HL-60 (cell line): ENCODE data around the gene KLHDC4.
"Not testable (repeated sequence)": the region's sequence is repeated elsewhere in the genome, so short reads cannot be mapped to it uniquely, and the experiment has no call there.

Experiments
- DNase-seq, 2 experiments: peaks; one replicate each; pipeline ENCODE4 v3.0.0-alpha.2; 2010 to 2020; ENCODE audit warnings: low read depth in 1 of 2, low spot score in 1 of 2
- H3K27ac ChIP-seq: fragments of 250-450 bp; sonication (Bioruptor Pico); replicated peaks from 2 replicates; pipeline ENCODE4 v1.5.1; 2020; ENCODE audit warnings: mild to moderate bottlenecking, moderate library complexity
- H3K27me3 ChIP-seq: fragments of 250-450 bp; sonication (Bioruptor Pico); 2 replicates; pipeline ENCODE4 v1.5.1; 2021; ENCODE audit warnings: mild to moderate bottlenecking, moderate library complexity; ENCODE audit not compliant: insufficient read depth, poor library complexity, severe bottlenecking
- H3K4me3 ChIP-seq: replicated peaks from 2 replicates; pipeline ENCODE4 v1.5.1; 2011; ENCODE audit warnings: mild to moderate bottlenecking, control low read depth, low read length; ENCODE audit not compliant: insufficient read depth
- GABPA ChIP-seq: IDR thresholded peaks from 2 replicates; pipeline ENCODE4 v1.6.1; 2012; ENCODE audit warnings: low read depth
- POLR2AphosphoS5 ChIP-seq: IDR thresholded peaks from 2 replicates; pipeline ENCODE4 v1.6.1; 2012; ENCODE audit warnings: low read depth
- REST ChIP-seq: IDR thresholded peaks from 2 replicates; pipeline ENCODE4 v1.6.1; 2012; ENCODE audit warnings: low read depth; ENCODE audit not compliant: insufficient replicate concordance
- SPI1 ChIP-seq: IDR thresholded peaks from 2 replicates; pipeline ENCODE4 v1.6.1; 2012; ENCODE audit warnings: low read depth, mild to moderate bottlenecking, borderline replicate concordance
- TF ChIP-seq, protein P1 (sequence below): IDR thresholded peaks from one replicate; pipeline ENCODE4 v1.5.1; 2011; ENCODE audit warnings: low read length, control low read depth, inconsistent platforms; ENCODE audit not compliant: insufficient read depth

KLHDC4 gene

DNA sequence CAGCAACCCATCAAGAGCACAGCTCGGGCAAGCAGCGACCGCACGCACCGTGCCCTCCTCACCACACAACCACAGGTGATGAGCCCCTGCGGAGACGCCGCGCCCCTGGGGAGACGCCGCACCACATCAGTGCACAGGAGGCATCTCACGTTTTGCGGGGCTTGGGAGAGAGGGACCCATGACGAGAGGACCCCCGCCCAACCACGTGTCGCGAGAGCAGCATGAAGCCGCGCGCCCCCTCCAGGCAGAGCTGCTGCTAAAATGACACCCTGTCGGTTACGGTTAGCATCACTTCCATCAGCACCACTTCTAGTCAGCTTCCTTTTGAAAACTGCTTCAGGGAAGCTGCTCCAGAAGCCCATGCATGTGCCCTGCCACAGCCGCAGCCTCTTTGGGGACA is 45.3 kb downstream of the KLHDC4 start:
- TF ChIP-seq POLR2AphosphoS5, result no peak
- TF ChIP-seq, protein P1, sequence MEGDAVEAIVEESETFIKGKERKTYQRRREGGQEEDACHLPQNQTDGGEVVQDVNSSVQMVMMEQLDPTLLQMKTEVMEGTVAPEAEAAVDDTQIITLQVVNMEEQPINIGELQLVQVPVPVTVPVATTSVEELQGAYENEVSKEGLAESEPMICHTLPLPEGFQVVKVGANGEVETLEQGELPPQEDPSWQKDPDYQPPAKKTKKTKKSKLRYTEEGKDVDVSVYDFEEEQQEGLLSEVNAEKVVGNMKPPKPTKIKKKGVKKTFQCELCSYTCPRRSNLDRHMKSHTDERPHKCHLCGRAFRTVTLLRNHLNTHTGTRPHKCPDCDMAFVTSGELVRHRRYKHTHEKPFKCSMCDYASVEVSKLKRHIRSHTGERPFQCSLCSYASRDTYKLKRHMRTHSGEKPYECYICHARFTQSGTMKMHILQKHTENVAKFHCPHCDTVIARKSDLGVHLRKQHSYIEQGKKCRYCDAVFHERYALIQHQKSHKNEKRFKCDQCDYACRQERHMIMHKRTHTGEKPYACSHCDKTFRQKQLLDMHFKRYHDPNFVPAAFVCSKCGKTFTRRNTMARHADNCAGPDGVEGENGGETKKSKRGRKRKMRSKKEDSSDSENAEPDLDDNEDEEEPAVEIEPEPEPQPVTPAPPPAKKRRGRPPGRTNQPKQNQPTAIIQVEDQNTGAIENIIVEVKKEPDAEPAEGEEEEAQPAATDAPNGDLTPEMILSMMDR, result no peak
- TF ChIP-seq GABPA, result no peak
- TF ChIP-seq REST, result no peak
- TF ChIP-seq SPI1, result no peak
- no peak overlapping the region for H3K27ac ChIP-seq
- no peak overlapping the region for H3K4me3 ChIP-seq
- DNase-seq, result no peak
- no peaks in the 10 kb centered on the region for H3K27me3 ChIP-seq

- H3K27me3 ChIP-seq, DNase-seq, H3K4me3 ChIP-seq, H3K27ac ChIP-seq: not testable (repeated sequence)
Measured at GRCh38 chr16:87718831-87719230, 47.0 kb downstream of the KLHDC4 start.

DNA sequence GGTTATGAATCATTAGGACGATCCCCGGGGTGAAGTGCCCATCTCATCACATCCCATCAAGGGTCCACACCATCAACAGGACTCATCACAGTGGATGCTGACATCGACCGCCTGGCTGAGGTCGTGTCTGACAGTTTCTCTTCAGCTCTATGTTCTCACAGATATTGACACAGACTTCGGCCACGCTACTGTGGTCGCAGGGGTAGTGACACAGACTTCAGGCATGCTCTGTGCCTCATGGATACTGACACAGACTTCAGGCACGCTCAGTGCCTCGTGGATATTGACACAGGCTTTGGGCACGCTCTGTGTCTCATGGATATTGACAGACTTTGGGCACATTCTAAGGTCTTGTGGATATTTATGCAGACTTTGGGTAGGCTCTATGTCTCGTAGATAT is 50.1 kb downstream of the KLHDC4 start:
- no peak for TF ChIP-seq GABPA
- no peak for TF ChIP-seq POLR2AphosphoS5
- TF ChIP-seq REST, result no peak
- TF ChIP-seq SPI1, result no peak
- TF ChIP-seq, protein P1, result no peak
- Histone ChIP-seq H3K27ac (no peak overlapping the region), H3K27me3 (no peaks in the 10 kb centered on the region), H3K4me3 (no peak overlapping the region)
- DNase-seq, result no peak

GRCh38 chr16:87715231-87715630 is 50.6 kb downstream of the KLHDC4 start:
- TF ChIP-seq, protein P1, result no peak
- no peak for TF ChIP-seq REST
- no peak for TF ChIP-seq SPI1
- no peak for TF ChIP-seq POLR2AphosphoS5
- no peak for TF ChIP-seq GABPA
- Histone ChIP-seq H3K27me3 (no peaks in the 10 kb centered on the region), H3K27ac (no peak overlapping the region), H3K4me3 (no peak overlapping the region)
- DNase-seq, result no peak
